Lower lobe of right lung (tissue), 2 donors: ENCODE measurements around the gene TXNIP. TPM values are rescaled to one million over a fixed set of nuclear protein-coding genes. Genes with fewer than 3 reads are reported as not detected.
A peak's percentile ranks its signal among the peaks of the same experiment; 100 is the strongest.

Source experiments
- ATAC-seq, 2 donors: fragments of 200-7000 bp; cut with Tn5 transposase; one replicate each; pipeline ENCODE4 v1.9.1; 2020 to 2022; ENCODE audit warnings: mild to moderate bottlenecking in 2 of 2, moderate library complexity in 2 of 2
- DNase-seq: peaks from one replicate; pipeline ENCODE4 v3.0.0-alpha.2; 2020
- H3K27ac ChIP-seq: fragments of 200-600 bp; one replicate; pipeline ENCODE4 v1.8.0; 2022
- H3K27me3 ChIP-seq: fragments of 200-600 bp; one replicate; pipeline ENCODE4 v1.8.0; 2022; ENCODE audit warnings: low read depth
- H3K36me3 ChIP-seq: fragments of 200-600 bp; one replicate; pipeline ENCODE4 v1.8.0; 2022; ENCODE audit warnings: mild to moderate bottlenecking
- H3K4me1 ChIP-seq: fragments of 200-600 bp; one replicate; pipeline ENCODE4 v1.8.0; 2022
- H3K4me3 ChIP-seq: fragments of 200-600 bp; one replicate; pipeline ENCODE4 v1.8.0; 2022; ENCODE audit warnings: mild to moderate bottlenecking
- H3K9me3 ChIP-seq: fragments of 200-600 bp; one replicate; pipeline ENCODE4 v1.8.0; 2022
- CTCF ChIP-seq: fragments of 200-600 bp; IDR thresholded peaks from one replicate; pipeline ENCODE4 v1.8.0; 2022; ENCODE audit warnings: antibody characterized with exemption, mild to moderate bottlenecking
- intact Hi-C: fragments of 100-400 bp; cut with DNase I; formaldehyde crosslinking; loops from one replicate; pipeline ENCODE4 v1.11.0; 2022
- total RNA-seq: library from RNA; stranded (reverse); fragmentation: NEBNext Ultra II Directional; extraction: Animal tissue kit (Norgen Biotek cat#: 25700); gene quantifications from one replicate; pipeline ENCODE4 v1.2.1, GENCODE V29; 2021
- donor health status: DM: no; HTN: yes; CAD: no; lungs with severe emphysema.

TXNIP gene
- total RNA-seq, 1 donor from 2014 or later, result 1,554 TPM

- Histone ChIP-seq H3K27me3 (no peaks in the 10 kb centered on the region), H3K4me1 (peaks cover 50% of the 10 kb centered on the region), H3K27ac (peak overlapping the region; percentile 96), H3K36me3 (peaks cover 31% of the 10 kb centered on the region), H3K4me3 (no peak overlapping the region), H3K9me3 (no peaks in the 10 kb centered on the region)
- TF ChIP-seq CTCF, result no peak
- DNase-seq (peak; percentile 63), ATAC-seq (peak; percentile 10 to 60)
- intact Hi-C loops, result no loop called here
Measured at GRCh38 chr1:145990249-145990855, 6.0 kb downstream of the TXNIP start.

GRCh38 chr1:145988773-145989172 is 7.6 kb downstream of the TXNIP start:
- no peak for ATAC-seq

GRCh38 chr1:145987926-145988325 is 8.5 kb downstream of the TXNIP start:
- peaks cover 7% of the 10 kb centered on the region for H3K36me3 ChIP-seq
- H3K27me3 ChIP-seq, result no peaks in the 10 kb centered on the region
- intact Hi-C loops, result no loop called here
- no peak for TF ChIP-seq CTCF
- H3K9me3 ChIP-seq, result no peaks in the 10 kb centered on the region
- peak overlapping the region; percentile 96 for H3K27ac ChIP-seq
- DNase-seq, result no peak
- H3K4me3 ChIP-seq, result no peak overlapping the region
- H3K4me1 ChIP-seq, result peaks cover 74% of the 10 kb centered on the region
- no peak for ATAC-seq

More at GRCh38 chr1:145988773-145989172, 7.6 kb downstream of the TXNIP start:
- Histone ChIP-seq H3K4me1 (peaks cover 66% of the 10 kb centered on the region), H3K27me3 (no peaks in the 10 kb centered on the region), H3K27ac (peak overlapping the region; percentile 96), H3K9me3 (no peaks in the 10 kb centered on the region), H3K36me3 (peaks cover 15% of the 10 kb centered on the region), H3K4me3 (no peak overlapping the region)
- no peak for TF ChIP-seq CTCF
- intact Hi-C loops, result no loop called here
- DNase-seq, result no peak

- no peak overlapping the region for H3K4me3 ChIP-seq
- no peak for ATAC-seq
- no peaks in the 10 kb centered on the region for H3K36me3 ChIP-seq
- no peak for DNase-seq
- no peaks in the 10 kb centered on the region for H3K9me3 ChIP-seq
- no peaks in the 10 kb centered on the region for H3K27me3 ChIP-seq
- peaks cover 75% of the 10 kb centered on the region for H3K4me1 ChIP-seq
- no peak for TF ChIP-seq CTCF
- peak overlapping the region; percentile 83 for H3K27ac ChIP-seq
- intact Hi-C loops, result no loop called here
Measured at GRCh38 chr1:145986551-145986950, 9.8 kb downstream of the TXNIP start.

GRCh38 chr1:145985502-145986439 is 10.6 kb downstream of the TXNIP start:
- DNase-seq, result peak; percentile 80
- H3K9me3 ChIP-seq, result no peaks in the 10 kb centered on the region
- intact Hi-C loops, result no loop called here
- ATAC-seq, result peak; percentile 61 to 70
- TF ChIP-seq CTCF, result no peak
- no peaks in the 10 kb centered on the region for H3K27me3 ChIP-seq
- H3K4me3 ChIP-seq, result peak overlapping the region; percentile 33
- H3K36me3 ChIP-seq, result no peaks in the 10 kb centered on the region
- peak overlapping the region; percentile 83 for H3K27ac ChIP-seq
- peaks cover 75% of the 10 kb centered on the region for H3K4me1 ChIP-seq
